Neuronal stem cell (in vitro differentiated cells): Measurements from ENCODE around the gene PSMC5. TPM values are rescaled to one million over a fixed set of nuclear protein-coding genes. Genes with fewer than 3 reads are reported as not detected.
A peak's percentile ranks its signal among the peaks of the same experiment; 100 is the strongest.

Experiments
- DNase-seq: peaks from one replicate; pipeline ENCODE4 v3.0.0-alpha.2; 2013; ENCODE audit warnings: low spot score
- H2AFZ ChIP-seq: one replicate; pipeline ENCODE4 v1.6.1; 2013; ENCODE audit warnings: mild to moderate bottlenecking, low read length, inconsistent platforms
- H2AK5ac ChIP-seq: 2 replicates; pipeline ENCODE4 v1.6.1; 2013; ENCODE audit warnings: low read depth, mild to moderate bottlenecking, inconsistent platforms, low read length, moderate library complexity, mixed read lengths
- H2BK120ac ChIP-seq: 2 replicates; pipeline ENCODE4 v1.6.1; 2013; ENCODE audit warnings: low read depth, mild to moderate bottlenecking, inconsistent platforms, low read length, moderate library complexity, mixed read lengths
- H2BK12ac ChIP-seq: one replicate; pipeline ENCODE4 v1.6.1; 2013; ENCODE audit warnings: low read length, inconsistent platforms
- H2BK15ac ChIP-seq: 2 replicates; pipeline ENCODE4 v1.6.1; 2013; ENCODE audit warnings: mild to moderate bottlenecking, low read length, inconsistent platforms, mixed read lengths
- H2BK5ac ChIP-seq: one replicate; pipeline ENCODE4 v1.6.1; 2013; ENCODE audit warnings: inconsistent platforms, mild to moderate bottlenecking, low read length, moderate library complexity
- H3K14ac ChIP-seq: one replicate; pipeline ENCODE4 v1.6.1; 2013; ENCODE audit warnings: low read length, inconsistent platforms
- H3K18ac ChIP-seq: 2 replicates; pipeline ENCODE4 v1.6.1; 2013; ENCODE audit warnings: low read length, inconsistent platforms
- H3K23ac ChIP-seq: 2 replicates; pipeline ENCODE4 v1.6.1; 2013; ENCODE audit warnings: low read depth, mild to moderate bottlenecking, mixed read lengths, low read length, inconsistent platforms; ENCODE audit not compliant: poor library complexity
- H3K27ac ChIP-seq: replicated peaks from 3 replicates; pipeline ENCODE4 v1.5.1; 2013; ENCODE audit warnings: low read length, inconsistent platforms
- H3K27me3 ChIP-seq, 3 experiments: 2 replicates each; pipeline ENCODE4 v1.6.1; 2013; ENCODE audit warnings: low read length in 3 of 3, mild to moderate bottlenecking in 2 of 3, inconsistent platforms in 1 of 3, low read depth in 1 of 3, mixed read lengths in 1 of 3, moderate library complexity in 1 of 3; ENCODE audit not compliant: control insufficient read depth in 3 of 3, insufficient read depth in 3 of 3
- H3K36me3 ChIP-seq, 2 donors: replicated peaks in 1 of 2; 2 replicates each; pipeline ENCODE4 v1.6.1; 2013; ENCODE audit warnings: low read length in 2 of 2; ENCODE audit not compliant: control insufficient read depth in 2 of 2, insufficient read depth in 2 of 2
- H3K4ac ChIP-seq: 2 replicates; pipeline ENCODE4 v1.6.1; 2013; ENCODE audit warnings: inconsistent platforms, mild to moderate bottlenecking, low read length, moderate library complexity
- H3K4me1 ChIP-seq, 2 donors: 1 replicate in 1 of 2; 2 replicates in 1 of 2; pipeline ENCODE4 v1.6.1; 2013; ENCODE audit warnings: low read length in 2 of 2, low read depth in 1 of 2; ENCODE audit not compliant: control insufficient read depth in 2 of 2, insufficient read depth in 1 of 2
- H3K4me2 ChIP-seq: one replicate; pipeline ENCODE4 v1.6.1; 2013; ENCODE audit warnings: mild to moderate bottlenecking, low read length, inconsistent platforms; ENCODE audit not compliant: insufficient read depth, poor library complexity, severe bottlenecking
- H3K4me3 ChIP-seq, 2 donors: 2 replicates each; pipeline ENCODE4 v1.5.1; 2013; ENCODE audit warnings: low read length in 2 of 2, mild to moderate bottlenecking in 2 of 2, inconsistent platforms in 1 of 2, moderate library complexity in 1 of 2
- H3K79me1 ChIP-seq: one replicate; pipeline ENCODE4 v1.6.1; 2013; ENCODE audit warnings: low read depth, mild to moderate bottlenecking, inconsistent platforms, low read length, moderate library complexity
- H3K9ac ChIP-seq: one replicate; pipeline ENCODE4 v1.6.1; 2013; ENCODE audit warnings: mild to moderate bottlenecking, low read depth, low read length, inconsistent platforms; ENCODE audit not compliant: poor library complexity
- H3K9me3 ChIP-seq, 2 donors: replicated peaks in 1 of 2; 2 replicates each; pipeline versions ENCODE3 to v1.6.1; 2013; ENCODE audit warnings: low read length in 2 of 2, mild to moderate bottlenecking in 2 of 2, inconsistent platforms in 1 of 2, low read depth in 1 of 2, mixed read lengths in 1 of 2, moderate library complexity in 1 of 2; ENCODE audit not compliant: control insufficient read depth in 2 of 2, insufficient read depth in 1 of 2
- H4K8ac ChIP-seq: one replicate; pipeline ENCODE4 v1.6.1; 2013; ENCODE audit warnings: low read depth, mild to moderate bottlenecking, inconsistent platforms, low read length, moderate library complexity
- H4K91ac ChIP-seq: one replicate; pipeline ENCODE4 v1.6.1; 2013; ENCODE audit warnings: low read length, low read depth, mild to moderate bottlenecking, inconsistent platforms; ENCODE audit not compliant: poor library complexity
- WGBS, 2 donors: extraction: QIAGEN DNeasy Blood & Tissue Kit; methylation state at CpG; one replicate each; pipeline ENCODE4 v1.1.7; 2013; ENCODE audit warnings: missing lambda C conversion rate in 2 of 2, mixed read lengths in 1 of 2; ENCODE audit not compliant: insufficient read length in 2 of 2, insufficient replicate concordance in 1 of 2; ENCODE audit errors: extremely low coverage in 2 of 2; 5-methylcytosine and 5-hydroxymethylcytosine counted together
- polyA plus RNA-seq, 2 experiments: library from polyadenylated mRNA; stranded (reverse); fragments of 200-250 nt; gene quantifications; one replicate each; pipeline ENCODE4 v1.2.3, GENCODE V29; 2013

Gene PSMC5
- polyA plus RNA-seq (2013, experiment 1 of 2), result 77.2 TPM
- 75.2 TPM for polyA plus RNA-seq (2013, experiment 2 of 2)

- Histone ChIP-seq H2BK5ac (peak within 1 kb of the TSS; percentile 75), H3K27ac (peak within 1 kb of the TSS; percentile 72), H3K23ac (peak within 1 kb of the TSS; percentile 92), H3K14ac (no peak within 1 kb of the TSS), H3K27me3 (no peaks in the 10 kb centered on the region), H2AFZ (peak within 1 kb of the TSS; percentile 95), H3K4me3 (peak within 1 kb of the TSS; percentile 64 to 97), H3K79me1 (peaks cover 6% of the 10 kb centered on the region), H3K9ac (peak within 1 kb of the TSS; percentile 95), H3K4me2 (peak within 1 kb of the TSS; percentile 86), H2BK15ac (peak within 1 kb of the TSS; percentile 32), H4K8ac (peak within 1 kb of the TSS; percentile 66), H4K91ac (no peak within 1 kb of the TSS), H2BK12ac (no peak within 1 kb of the TSS), H3K36me3 (peaks cover 58 to 80% of the 10 kb centered on the region in 2 donors), H3K4ac (no peak within 1 kb of the TSS), H2AK5ac (no peak within 1 kb of the TSS), H3K9me3 (no peaks in the 10 kb centered on the region), H3K18ac (peak within 1 kb of the TSS; percentile 97), H3K4me1 (peaks cover 8 to 12% of the 10 kb centered on the region in 2 donors), H2BK120ac (no peak within 1 kb of the TSS)
- peak; percentile 92 for DNase-seq
- WGBS, 2 donors, result no CpG with 5 or more reads among the region's 58 CpGs
These were observed at the start of gene PSMC5, which contains the start of gene FTSJ3 for GRCh38 chr17:63827002-63827800. Gene PSMC5, plus strand, starts transcription at chr17:63827431. Its CDS starts 60 bp downstream, at chr17:63827491. Gene FTSJ3, minus strand, starts transcription at chr17:63827663. Its CDS starts 761 bp downstream, at chr17:63826902.

GRCh38 chr17:63780507-63780906 lies 46.7 kb upstream of the PSMC5 start:
- Histone ChIP-seq H4K8ac (no peak overlapping the region), H3K79me1 (no peaks in the 10 kb centered on the region), H3K14ac (no peak overlapping the region), H3K4me2 (no peak overlapping the region), H3K4ac (no peak overlapping the region), H3K9ac (no peak overlapping the region), H3K9me3 (no peaks in the 10 kb centered on the region), H3K27me3 (no peaks in the 10 kb centered on the region), H2AFZ (no peak overlapping the region), H3K27ac (no peak overlapping the region), H3K36me3 (peaks cover 7 to 92% of the 10 kb centered on the region in 2 donors), H2BK120ac (no peak overlapping the region), H3K23ac (no peak overlapping the region), H3K18ac (no peak overlapping the region), H2AK5ac (no peak overlapping the region), H2BK12ac (no peak overlapping the region), H4K91ac (no peak overlapping the region), H2BK15ac (no peak overlapping the region), H3K4me1 (peaks cover 1 to 6% of the 10 kb centered on the region in 2 donors), H2BK5ac (no peak overlapping the region), H3K4me3 (no peak overlapping the region)
- no CpG with 5 or more reads among the region's 1 CpG for WGBS, 2 donors
- no peak for DNase-seq

- Histone ChIP-seq H3K4ac (no peak overlapping the region), H3K18ac (no peak overlapping the region), H3K9ac (no peak overlapping the region), H3K9me3 (no peaks in the 10 kb centered on the region), H2BK5ac (no peak overlapping the region), H3K4me1 (peaks cover 0 to 3% of the 10 kb centered on the region in 2 donors), H4K8ac (no peak overlapping the region), H2BK12ac (no peak overlapping the region), H2AFZ (no peak overlapping the region), H2BK15ac (no peak overlapping the region), H4K91ac (no peak overlapping the region), H3K14ac (no peak overlapping the region), H3K4me2 (no peak overlapping the region), H3K27me3 (no peaks in the 10 kb centered on the region), H3K27ac (no peak overlapping the region), H3K36me3 (peaks cover 6 to 93% of the 10 kb centered on the region in 2 donors), H3K23ac (no peak overlapping the region), H2BK120ac (no peak overlapping the region), H3K4me3 (no peak overlapping the region), H3K79me1 (no peaks in the 10 kb centered on the region), H2AK5ac (no peak overlapping the region)
- no peak for DNase-seq
- no CpG with 5 or more reads among the region's 4 CpGs for WGBS, 2 donors
These were observed 46.3 kb upstream of the PSMC5 start for GRCh38 chr17:63780928-63781327.

- no peak overlapping the region for H3K9ac ChIP-seq
- no peak overlapping the region for H3K4me3 ChIP-seq
- no peak overlapping the region for H3K4me2 ChIP-seq
- no peak overlapping the region for H3K27ac ChIP-seq
- H3K9me3 ChIP-seq, result no peaks in the 10 kb centered on the region
- H3K27me3 ChIP-seq, result no peaks in the 10 kb centered on the region
- no peak overlapping the region for H2BK5ac ChIP-seq
- H3K23ac ChIP-seq, result no peak overlapping the region
- no peak overlapping the region for H2AFZ ChIP-seq
- DNase-seq, result no peak
- H3K4me1 ChIP-seq, result no peaks in the 10 kb centered on the region
- no peak overlapping the region for H4K91ac ChIP-seq
- no peak overlapping the region for H2BK120ac ChIP-seq
- H3K79me1 ChIP-seq, result peaks cover 2% of the 10 kb centered on the region
- no CpG with 5 or more reads among the region's 6 CpGs for WGBS, 2 donors
- H2BK15ac ChIP-seq, result no peak overlapping the region
- H3K18ac ChIP-seq, result no peak overlapping the region
- H2AK5ac ChIP-seq, result no peak overlapping the region
- H3K4ac ChIP-seq, result no peak overlapping the region
- no peak overlapping the region for H3K14ac ChIP-seq
- no peak overlapping the region for H2BK12ac ChIP-seq
- H3K36me3 ChIP-seq, result peaks cover 10 to 95% of the 10 kb centered on the region in 2 donors
- H4K8ac ChIP-seq, result no peak overlapping the region
These were observed 43.7 kb upstream of the PSMC5 start for GRCh38 chr17:63783522-63783921.
